Glomerular endothelial cell (primary cell): ENCODE measurements around the gene LY6G5C. TPM values are rescaled to one million over a fixed set of nuclear protein-coding genes. Genes with fewer than 3 reads are reported as not detected.

Source experiments
- DNase-seq: peaks from one replicate; pipeline ENCODE4 v3.0.0-alpha.2; 2011; ENCODE audit warnings: low read depth, low spot score; ENCODE audit errors: extremely low read depth
- total RNA-seq: library from RNA; depleted of rRNA; stranded (reverse); fragments of >200 nt; gene quantifications from 2 replicates; pipeline ENCODE4 v1.2.3, GENCODE V29; 2015

LY6G5C gene, protein sequence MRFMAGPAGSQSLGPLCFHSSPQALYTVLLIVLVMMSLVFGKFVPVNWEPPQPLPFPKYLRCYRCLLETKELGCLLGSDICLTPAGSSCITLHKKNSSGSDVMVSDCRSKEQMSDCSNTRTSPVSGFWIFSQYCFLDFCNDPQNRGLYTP
- total RNA-seq, result 3.7 and 4.1 TPM in 2 replicates

DNA sequence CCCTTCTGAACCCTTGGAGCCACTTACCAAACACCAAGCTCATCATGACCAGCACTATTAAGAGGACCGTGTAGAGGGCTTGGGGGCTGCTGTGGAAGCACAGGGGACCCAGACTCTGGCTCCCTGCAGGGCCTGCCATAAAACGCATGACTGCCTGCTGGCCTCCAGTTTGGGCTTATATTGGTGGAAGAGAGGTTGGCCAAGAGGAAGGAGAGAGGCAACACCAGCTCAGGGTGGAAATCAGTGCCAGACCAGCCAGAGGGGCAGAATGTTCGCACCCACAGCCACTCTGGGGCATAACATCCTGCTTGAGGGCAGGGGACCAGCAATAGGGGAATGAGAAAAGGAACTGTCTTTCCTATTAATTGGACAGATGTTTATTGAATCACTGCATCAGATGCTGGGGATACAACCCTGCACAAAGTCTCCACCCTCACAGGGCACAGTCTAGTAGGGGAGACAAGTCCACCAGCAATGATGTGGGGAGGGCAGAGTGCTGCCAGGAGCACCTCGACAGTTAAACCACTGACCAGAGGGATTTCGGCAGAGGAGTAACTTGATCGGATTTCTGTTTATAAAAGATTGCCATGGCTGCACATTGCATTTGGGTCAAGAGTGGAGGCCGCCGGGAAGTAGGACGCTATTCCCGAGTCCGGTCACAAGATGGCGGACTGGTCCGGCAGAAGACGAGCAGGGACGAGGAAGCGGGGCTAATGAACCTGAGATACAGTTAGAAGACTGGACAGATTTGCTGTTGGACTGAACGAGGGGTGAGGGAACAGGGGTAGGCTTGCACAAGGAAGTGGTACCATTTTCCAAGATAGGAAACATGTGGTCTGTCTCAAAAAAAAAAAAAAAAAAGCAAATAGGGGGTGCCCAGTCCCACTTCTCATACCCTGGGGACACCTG lies at the start of gene LY6G5C:
TSS of gene LY6G5C (minus strand) at position 842 of the 909 bp plus-strand sequence. CDS start at position 148, 694 bp downstream.
- DNase-seq, result no peak

DNA sequence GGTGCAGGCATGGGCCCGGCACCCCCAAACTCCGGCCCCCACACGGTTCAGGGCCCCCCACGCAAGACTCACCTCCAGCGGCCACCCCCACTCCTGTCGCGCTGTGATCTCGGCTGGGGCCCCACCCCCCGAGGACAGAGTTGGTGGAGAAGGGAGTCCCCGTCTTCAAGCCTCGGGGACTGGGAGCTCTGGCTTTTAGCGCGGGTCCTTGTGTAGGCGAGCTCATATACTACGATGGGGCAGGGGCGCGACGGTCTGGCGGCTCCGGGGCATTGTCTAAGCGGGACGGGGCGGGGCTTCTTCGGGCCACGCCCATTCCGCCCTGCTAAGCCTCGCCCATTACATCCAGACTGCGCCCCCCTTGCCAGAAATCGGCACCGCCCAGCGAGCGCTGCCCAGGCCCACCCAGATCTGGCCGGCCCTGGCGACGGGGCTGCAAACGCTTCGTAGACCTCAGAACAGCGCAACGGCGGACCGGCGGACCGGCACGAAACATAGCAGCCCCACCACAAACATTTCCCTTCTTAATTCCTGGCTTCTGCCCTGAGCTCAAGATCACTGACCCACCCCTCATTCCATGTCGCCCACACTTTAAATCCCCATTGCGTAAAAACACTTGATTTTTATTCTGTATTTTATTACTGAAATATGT lies 49.2 kb upstream of the LY6G5C start:
- DNase-seq, result no peak

DNA sequence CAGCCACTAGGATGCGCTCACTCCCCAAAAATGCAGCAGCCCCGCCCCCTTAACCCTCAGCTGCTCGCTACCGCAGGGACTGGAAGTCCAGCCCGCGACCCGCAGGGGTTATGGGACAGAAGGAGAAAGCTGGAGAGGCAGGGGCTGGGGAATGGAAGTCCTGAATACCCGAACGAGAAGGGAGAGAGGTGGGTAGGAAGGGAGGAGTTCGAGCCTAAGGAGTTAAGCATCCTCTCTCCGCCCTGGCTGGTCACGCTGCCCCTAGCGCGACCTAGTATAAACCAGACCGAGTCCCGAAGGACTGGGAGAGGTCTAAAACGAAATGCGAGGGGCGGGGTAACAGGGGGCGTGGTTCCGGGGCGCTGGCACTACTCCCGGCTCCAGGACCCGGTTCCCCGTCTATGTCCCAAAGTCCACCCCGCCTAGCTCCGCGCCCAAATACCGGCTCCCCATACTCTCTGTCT lies 48.7 kb upstream of the LY6G5C start:
- peak; percentile 62 for DNase-seq

DNA sequence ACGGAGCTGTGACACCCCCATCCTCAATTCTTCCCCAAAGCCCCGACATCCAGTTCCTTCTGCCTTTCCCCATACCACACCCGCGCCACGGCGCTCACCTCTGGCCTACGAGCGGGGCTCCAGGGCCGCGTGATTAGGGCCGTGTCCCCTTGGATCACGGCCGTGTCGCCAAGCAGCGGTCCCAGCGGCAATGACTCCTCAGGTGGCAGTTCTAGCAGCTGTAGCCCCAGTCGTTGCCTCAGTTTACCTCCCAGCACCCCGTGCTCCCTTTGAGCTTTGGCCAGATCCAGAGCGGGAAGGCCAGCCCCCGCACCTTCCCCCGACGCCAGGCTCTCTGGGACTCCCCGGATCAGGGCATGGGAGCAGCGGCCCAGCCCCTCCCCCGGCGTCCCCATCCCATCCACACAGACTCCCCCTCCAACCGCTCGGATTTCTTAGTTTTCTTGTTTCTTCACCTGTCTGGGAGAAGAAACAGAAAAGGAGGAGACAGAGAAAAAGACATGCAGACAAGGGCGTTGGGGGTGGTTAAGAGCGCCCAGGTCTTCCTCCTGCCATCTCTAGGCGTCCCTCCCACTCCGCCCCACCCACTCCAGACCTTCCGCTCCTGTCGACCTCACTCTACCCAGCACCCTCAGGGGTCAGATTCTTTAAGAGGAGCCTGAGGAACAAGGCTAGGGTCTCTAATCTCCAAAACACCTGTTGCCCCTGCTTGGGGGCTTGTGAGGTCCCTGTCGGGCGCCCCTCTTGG lies 48.1 kb upstream of the LY6G5C start, which contains the start of gene DDAH2:
TSS of gene DDAH2 (minus strand) at position 533 of the 748 bp plus-strand sequence. CDS start at position 395, 138 bp downstream.
- DNase-seq, result no peak

DNA sequence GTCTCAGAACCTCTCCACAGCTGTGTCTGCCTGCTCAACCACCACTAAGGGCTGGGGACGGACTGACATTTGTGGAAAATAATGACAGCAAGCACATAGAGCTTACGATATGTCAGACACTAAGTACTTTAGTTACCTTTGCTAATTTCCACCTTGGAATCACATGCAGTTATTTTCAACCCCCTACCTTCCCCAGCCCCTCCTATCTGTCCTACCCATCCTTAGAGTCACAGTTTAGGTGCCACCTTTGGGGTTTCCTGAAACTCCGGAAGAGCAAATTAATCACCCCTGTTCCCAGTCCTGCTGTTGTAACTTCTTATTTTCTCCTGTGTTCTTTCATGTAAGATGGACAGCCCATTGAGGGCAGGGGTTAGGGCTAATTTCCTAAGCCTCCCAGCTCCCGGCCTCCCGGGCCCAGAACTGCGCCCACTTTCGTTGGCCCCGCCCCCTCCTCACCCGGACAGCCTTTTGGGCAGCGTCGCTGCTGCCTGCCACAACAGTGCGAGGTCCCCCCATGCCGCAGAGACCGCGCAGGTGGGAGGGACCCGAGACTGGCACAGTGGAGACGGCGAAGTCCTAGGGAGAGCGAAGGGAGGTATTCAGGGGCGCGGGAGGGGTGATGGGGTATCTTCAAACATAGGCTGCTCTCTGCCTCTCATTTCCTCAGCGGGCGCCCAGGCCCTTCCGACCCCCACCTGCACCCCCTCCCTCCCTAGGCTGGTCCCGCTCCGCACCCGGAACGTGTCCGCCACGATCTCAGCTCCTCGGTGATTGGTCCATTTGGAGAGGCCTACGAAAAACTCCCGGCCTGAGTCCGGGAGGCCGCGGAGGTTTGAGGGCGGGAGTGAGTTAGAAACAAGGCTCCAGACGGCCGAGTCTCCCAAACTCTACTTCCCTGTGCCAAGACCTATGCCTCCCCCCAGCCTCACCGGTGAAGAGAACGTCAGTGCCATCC lies 47.1 kb upstream of the LY6G5C start:
- DNase-seq, result no peak

DNA sequence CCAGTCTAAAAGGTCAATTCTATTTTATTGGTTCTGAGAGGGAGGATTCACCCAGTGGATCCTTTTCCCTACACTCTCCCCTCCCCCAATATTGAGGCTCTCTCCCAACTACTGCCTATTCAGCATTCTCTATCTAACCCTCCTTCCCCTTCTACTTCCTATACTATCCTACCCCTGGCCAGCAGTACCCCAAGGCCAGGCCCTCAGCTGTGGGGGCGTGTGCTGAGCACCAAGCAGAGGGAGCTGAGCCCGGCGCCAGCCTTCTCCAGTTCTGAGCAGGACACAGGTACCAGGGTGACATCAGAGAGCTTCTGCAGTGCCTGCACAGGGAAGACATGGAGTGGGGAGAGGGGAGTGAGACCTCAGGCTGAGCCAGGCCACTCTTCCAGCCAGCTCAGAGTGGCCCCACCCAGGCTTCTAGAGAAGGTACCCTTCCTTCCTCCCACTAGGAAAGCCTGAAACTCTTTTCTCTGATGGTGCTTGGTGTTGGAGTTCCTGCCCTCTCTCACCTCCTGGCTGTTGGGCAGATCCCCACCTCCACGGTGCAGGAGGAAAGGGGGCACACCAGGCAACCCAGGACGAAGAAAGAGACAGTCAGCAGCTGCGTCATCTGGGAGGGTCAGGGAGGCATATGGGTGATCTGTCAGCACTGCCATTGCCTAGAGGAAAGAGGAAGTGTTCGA lies 46.3 kb upstream of the LY6G5C start:
- DNase-seq, result no peak

DNA sequence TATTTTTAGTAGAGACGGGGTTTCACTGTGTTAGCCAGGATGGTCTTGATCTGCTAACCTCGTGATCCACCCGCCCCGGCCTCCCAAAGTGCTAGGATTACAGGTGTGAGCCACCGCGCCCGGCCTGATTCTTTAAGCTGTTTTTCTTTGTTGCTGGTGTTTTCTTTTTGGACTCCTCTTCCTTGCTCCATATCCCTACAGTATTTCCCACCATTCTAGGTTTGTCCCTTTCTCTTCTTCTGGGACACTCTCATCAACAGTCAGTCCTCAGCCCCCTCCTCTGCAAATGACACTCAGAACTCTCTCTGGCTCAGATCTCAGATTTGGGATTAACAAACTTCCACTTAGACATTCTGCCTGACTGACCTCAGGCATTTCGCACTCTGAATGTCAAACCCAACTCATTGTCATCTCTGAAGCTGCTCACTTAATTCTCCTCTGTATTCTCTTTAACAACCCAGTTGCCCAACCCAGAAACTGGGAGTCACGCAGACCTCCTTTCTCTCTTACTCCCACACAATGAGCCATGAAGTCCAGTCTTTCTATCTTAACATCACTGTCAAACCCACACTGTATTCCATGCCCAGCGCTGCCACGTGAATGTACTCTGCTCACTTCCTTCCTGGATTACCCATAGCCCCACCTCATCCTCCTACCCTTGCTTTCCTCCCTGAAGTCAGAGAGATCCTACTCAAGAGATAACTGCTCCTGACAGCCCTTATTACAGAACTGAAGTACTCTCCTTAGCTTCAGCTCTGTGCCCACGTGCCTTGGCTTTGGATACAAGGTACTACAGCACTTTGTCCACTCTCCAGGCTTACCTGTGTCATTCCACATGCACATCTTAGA lies 44.9 kb upstream of the LY6G5C start:
- no peak for DNase-seq

DNA sequence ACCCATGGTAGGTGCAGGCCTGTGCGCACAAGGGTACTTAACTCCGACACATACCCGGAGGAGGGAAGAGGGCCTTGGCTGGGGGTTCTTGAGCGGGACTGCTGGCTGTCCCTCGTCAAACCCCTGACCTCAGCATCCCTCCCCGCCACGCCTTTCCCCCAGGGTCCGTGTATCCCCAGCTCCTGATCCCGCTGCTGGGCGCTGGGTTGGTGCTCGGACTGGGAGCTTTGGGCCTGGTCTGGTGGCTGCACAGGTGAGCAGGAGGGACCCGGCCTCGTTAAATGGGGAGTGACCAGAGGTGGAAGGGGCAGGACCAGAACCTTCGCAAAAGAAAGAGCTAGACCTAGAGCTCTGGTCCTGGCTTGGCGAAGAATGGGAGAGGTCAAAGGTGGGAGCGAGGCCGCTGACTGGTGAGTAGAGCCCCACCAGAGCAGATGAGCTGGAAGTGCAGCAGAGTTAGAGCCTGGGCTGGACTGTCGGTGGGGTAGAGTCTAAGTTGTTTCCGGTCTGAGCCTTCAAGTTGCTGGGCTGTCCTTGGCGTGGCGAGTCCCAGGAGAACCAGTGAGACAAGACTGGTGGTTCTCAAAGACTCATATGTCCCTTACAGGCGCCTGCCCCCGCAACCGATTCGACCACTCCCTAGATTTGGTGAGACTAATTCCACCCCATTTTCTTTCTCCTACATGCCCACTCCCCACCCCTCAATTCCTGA lies 43.3 kb upstream of the LY6G5C start:
- DNase-seq, result no peak

DNA sequence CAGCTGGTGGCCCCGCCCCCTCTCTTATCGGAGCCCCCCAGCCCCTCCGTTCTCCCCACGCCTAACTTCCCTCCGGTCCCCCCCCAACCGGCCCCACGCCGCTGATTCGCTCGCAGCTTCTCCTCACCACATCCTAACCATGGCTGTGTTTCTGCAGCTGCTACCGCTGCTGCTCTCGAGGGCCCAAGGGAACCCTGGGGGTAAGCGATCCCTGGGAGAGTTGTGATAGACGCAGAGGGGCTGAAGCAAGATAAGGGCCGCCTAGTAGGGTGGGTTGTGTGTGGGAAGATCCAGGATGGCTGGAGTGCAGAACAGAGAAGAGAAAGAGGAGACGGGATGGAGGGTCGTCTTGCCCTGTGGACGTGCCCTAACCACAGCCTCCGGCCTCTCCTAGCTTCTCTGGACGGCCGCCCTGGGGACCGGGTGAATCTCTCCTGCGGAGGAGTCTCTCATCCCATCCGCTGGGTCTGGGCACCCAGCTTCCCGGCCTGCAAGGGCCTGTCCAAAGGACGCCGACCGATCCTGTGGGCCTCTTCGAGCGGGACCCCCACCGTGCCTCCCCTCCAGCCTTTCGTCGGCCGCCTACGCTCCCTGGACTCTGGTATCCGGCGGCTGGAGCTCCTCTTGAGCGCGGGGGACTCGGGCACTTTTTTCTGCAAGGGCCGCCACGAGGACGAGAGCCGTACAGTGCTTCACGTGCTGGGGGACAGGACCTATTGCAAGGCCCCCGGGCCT lies 42.5 kb upstream of the LY6G5C start, which contains the start of gene MPIG6B:
TSS of gene MPIG6B (plus strand) at position 129 of the 735 bp plus-strand sequence. CDS start at position 140, 11 bp downstream.
- DNase-seq, result no peak

DNA sequence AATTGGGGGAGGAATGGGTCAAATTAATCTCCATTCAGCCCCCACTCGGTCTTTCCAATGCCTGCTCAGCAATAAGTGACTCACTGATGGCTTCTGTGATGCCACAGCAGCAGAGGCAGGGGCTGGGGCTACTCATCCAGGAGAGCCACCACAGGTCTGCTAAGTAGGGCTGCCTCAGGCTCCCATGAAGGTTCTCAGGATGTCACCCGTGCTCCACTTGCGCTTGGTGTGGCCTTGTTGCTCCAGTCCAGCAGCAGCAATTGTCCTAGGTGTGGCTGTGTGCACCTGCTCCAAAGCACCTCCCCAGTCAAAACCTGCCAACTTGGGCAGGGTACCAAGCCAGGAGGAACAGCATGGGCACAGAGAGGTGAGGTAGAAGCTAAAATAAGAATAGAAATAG lies 41.3 kb upstream of the LY6G5C start:
- DNase-seq, result no peak

DNA sequence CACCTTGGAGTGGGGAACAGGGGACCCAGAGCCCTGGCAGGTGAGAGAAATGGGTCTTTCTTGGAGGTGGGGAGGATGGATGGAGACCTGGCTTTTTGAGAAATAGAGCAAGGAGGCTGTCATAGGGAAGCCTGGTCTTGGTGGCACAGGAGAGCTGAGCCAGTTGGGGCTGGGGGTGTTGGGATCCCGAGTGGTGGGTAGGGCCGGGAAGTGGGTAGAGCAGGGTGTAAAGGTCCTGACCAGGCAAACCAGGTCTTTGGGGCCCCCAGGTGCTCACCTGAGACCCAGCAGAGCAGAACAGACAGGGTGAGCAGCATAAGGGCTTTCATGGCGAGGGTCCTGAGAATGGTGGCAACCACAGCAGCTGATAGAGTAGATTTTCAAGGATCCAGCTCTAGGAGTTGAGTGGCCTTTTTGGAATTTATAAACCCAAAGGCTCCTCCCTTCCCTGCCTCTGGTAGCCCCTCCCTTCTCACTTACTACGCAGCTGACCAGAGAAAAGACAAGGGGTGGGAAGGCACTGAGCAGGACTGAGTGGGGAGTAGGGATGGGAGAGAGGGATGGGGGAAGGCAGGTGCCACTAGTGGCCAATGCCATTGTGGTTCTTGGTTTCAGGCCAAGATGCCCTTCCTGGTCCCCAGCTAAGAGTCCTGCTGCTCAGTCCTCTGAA lies 40.6 kb upstream of the LY6G5C start, which contains the start of gene LY6G6C:
TSS of gene LY6G6C (minus strand) at position 396 of the 670 bp plus-strand sequence. CDS start at position 329, 67 bp downstream.
- DNase-seq, result no peak

DNA sequence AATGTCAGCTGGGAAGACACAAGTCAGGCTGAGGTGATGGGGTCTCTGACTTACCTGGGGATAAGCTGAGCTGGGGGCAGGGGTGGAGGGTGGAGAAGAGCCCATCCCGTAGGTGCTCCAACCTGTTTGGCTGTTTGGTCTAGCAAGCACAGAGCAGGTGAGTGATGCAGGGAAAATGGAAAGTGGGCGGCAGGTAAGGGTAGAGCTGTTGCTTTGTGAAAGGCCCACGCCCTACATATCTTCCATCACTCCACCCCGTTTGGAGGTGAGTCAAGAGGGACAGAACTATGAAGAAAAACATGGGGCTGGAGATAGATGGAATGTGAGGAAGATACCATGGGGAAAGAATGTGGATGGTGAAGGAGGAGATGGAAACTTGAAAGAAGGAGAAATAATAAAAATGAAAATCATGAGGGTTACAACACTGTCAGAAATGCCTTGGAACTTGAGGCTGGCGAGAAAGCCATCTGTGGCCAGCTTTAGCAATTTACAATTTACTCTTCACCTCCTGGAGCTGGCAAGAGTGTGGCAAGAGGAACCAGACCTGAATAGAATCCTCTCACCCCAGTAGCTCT lies 39.4 kb upstream of the LY6G5C start:
- no peak for DNase-seq

DNA sequence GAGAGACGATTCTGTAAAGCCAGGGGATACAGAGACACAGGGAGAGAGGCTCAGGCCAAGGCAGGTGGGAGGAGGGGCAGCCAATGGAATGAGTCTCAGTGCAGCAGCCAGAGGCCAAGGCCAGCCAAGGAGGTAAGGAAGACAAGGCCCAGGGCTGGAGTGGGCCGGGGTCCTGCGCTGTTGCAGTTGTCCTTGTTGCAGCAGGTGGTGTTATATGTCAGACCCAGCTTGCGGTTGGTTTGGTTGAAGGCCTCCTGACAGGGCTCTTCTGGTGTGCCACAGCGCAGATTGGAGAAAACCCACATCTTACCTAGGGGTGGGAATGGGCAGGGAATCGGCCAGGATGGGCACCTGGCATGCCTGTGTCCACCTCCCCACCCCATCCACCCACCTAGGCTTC lies 38.1 kb upstream of the LY6G5C start:
- no peak for DNase-seq

DNA sequence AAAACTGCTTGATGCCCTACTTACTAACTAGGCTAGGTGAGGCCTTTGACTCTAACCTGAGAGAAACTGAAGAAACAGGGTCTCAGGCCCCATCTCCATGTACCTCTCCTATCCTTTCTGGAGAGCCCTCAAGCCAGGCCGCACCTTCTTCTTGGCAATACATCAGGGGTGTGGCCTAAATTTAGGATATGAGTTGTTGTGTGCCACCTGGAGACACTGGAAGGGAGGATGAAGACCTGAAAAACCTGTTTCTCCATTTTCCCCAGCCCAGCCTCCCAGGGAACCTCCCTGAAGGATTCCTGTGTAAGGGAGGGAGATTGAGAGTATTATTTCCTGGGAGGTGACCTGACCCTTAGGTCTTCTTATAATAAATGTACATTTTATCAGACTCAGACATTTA lies 37.4 kb upstream of the LY6G5C start:
- no peak for DNase-seq

DNA sequence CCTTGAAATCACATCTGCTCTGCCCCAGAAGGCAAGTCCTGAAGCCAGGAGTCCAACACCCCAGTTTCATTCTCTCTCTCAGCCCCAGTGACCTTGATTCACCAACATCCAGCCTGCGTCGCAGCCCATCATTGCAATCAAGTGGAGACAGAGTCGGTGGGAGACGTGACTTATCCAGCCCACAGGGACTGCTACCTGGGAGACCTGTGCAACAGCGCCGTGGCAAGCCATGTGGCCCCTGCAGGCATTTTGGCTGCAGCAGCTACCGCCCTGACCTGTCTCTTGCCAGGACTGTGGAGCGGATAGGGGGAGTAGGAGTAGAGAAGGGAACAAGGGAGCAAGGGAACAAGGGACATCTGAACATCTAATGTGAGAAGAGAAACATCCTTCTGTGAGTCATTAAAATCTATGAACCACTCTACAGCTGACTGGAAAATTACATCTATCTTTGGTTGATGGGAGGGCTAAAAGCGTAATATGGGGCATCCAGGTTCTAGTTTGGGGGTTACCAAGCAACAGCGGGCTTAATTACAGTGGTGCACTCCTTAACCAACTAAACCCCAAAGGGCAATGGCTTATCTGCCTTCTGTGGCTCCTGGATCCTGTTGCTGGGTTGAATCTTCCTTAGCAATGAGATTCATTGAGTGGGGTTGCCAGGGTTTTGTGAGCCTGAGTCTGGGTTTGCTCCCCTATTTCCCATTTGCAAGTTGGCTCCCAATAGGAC lies 36.8 kb upstream of the LY6G5C start:
- no peak for DNase-seq
